Neuronal stem cell (in vitro differentiated cells): ENCODE data around the gene IFT81. TPM values are rescaled to one million over a fixed set of nuclear protein-coding genes. Genes with fewer than 3 reads are reported as not detected.
A peak's percentile ranks its signal among the peaks of the same experiment; 100 is the strongest.

Experiments used
- DNase-seq: peaks from one replicate; pipeline ENCODE4 v3.0.0-alpha.2; 2013; ENCODE audit warnings: low spot score
- H2AFZ ChIP-seq: one replicate; pipeline ENCODE4 v1.6.1; 2013; ENCODE audit warnings: mild to moderate bottlenecking, low read length, inconsistent platforms
- H2AK5ac ChIP-seq: 2 replicates; pipeline ENCODE4 v1.6.1; 2013; ENCODE audit warnings: low read depth, mild to moderate bottlenecking, inconsistent platforms, low read length, moderate library complexity, mixed read lengths
- H2BK120ac ChIP-seq: 2 replicates; pipeline ENCODE4 v1.6.1; 2013; ENCODE audit warnings: low read depth, mild to moderate bottlenecking, inconsistent platforms, low read length, moderate library complexity, mixed read lengths
- H2BK12ac ChIP-seq: one replicate; pipeline ENCODE4 v1.6.1; 2013; ENCODE audit warnings: low read length, inconsistent platforms
- H2BK15ac ChIP-seq: 2 replicates; pipeline ENCODE4 v1.6.1; 2013; ENCODE audit warnings: mild to moderate bottlenecking, low read length, inconsistent platforms, mixed read lengths
- H2BK5ac ChIP-seq: one replicate; pipeline ENCODE4 v1.6.1; 2013; ENCODE audit warnings: inconsistent platforms, mild to moderate bottlenecking, low read length, moderate library complexity
- H3K14ac ChIP-seq: one replicate; pipeline ENCODE4 v1.6.1; 2013; ENCODE audit warnings: low read length, inconsistent platforms
- H3K18ac ChIP-seq: 2 replicates; pipeline ENCODE4 v1.6.1; 2013; ENCODE audit warnings: low read length, inconsistent platforms
- H3K23ac ChIP-seq: 2 replicates; pipeline ENCODE4 v1.6.1; 2013; ENCODE audit warnings: low read depth, mild to moderate bottlenecking, mixed read lengths, low read length, inconsistent platforms; ENCODE audit not compliant: poor library complexity
- H3K27ac ChIP-seq: replicated peaks from 3 replicates; pipeline ENCODE4 v1.5.1; 2013; ENCODE audit warnings: low read length, inconsistent platforms
- H3K27me3 ChIP-seq, 3 experiments: 2 replicates each; pipeline ENCODE4 v1.6.1; 2013; ENCODE audit warnings: low read length in 3 of 3, mild to moderate bottlenecking in 2 of 3, inconsistent platforms in 1 of 3, low read depth in 1 of 3, mixed read lengths in 1 of 3, moderate library complexity in 1 of 3; ENCODE audit not compliant: control insufficient read depth in 3 of 3, insufficient read depth in 3 of 3
- H3K36me3 ChIP-seq, 2 donors: replicated peaks in 1 of 2; 2 replicates each; pipeline ENCODE4 v1.6.1; 2013; ENCODE audit warnings: low read length in 2 of 2; ENCODE audit not compliant: control insufficient read depth in 2 of 2, insufficient read depth in 2 of 2
- H3K4ac ChIP-seq: 2 replicates; pipeline ENCODE4 v1.6.1; 2013; ENCODE audit warnings: inconsistent platforms, mild to moderate bottlenecking, low read length, moderate library complexity
- H3K4me1 ChIP-seq, 2 donors: 1 replicate in 1 of 2; 2 replicates in 1 of 2; pipeline ENCODE4 v1.6.1; 2013; ENCODE audit warnings: low read length in 2 of 2, low read depth in 1 of 2; ENCODE audit not compliant: control insufficient read depth in 2 of 2, insufficient read depth in 1 of 2
- H3K4me2 ChIP-seq: one replicate; pipeline ENCODE4 v1.6.1; 2013; ENCODE audit warnings: mild to moderate bottlenecking, low read length, inconsistent platforms; ENCODE audit not compliant: insufficient read depth, poor library complexity, severe bottlenecking
- H3K4me3 ChIP-seq, 2 donors: 2 replicates each; pipeline ENCODE4 v1.5.1; 2013; ENCODE audit warnings: low read length in 2 of 2, mild to moderate bottlenecking in 2 of 2, inconsistent platforms in 1 of 2, moderate library complexity in 1 of 2
- H3K79me1 ChIP-seq: one replicate; pipeline ENCODE4 v1.6.1; 2013; ENCODE audit warnings: low read depth, mild to moderate bottlenecking, inconsistent platforms, low read length, moderate library complexity
- H3K9ac ChIP-seq: one replicate; pipeline ENCODE4 v1.6.1; 2013; ENCODE audit warnings: mild to moderate bottlenecking, low read depth, low read length, inconsistent platforms; ENCODE audit not compliant: poor library complexity
- H3K9me3 ChIP-seq, 2 donors: replicated peaks in 1 of 2; 2 replicates each; pipeline versions ENCODE3 to v1.6.1; 2013; ENCODE audit warnings: low read length in 2 of 2, mild to moderate bottlenecking in 2 of 2, inconsistent platforms in 1 of 2, low read depth in 1 of 2, mixed read lengths in 1 of 2, moderate library complexity in 1 of 2; ENCODE audit not compliant: control insufficient read depth in 2 of 2, insufficient read depth in 1 of 2
- H4K8ac ChIP-seq: one replicate; pipeline ENCODE4 v1.6.1; 2013; ENCODE audit warnings: low read depth, mild to moderate bottlenecking, inconsistent platforms, low read length, moderate library complexity
- H4K91ac ChIP-seq: one replicate; pipeline ENCODE4 v1.6.1; 2013; ENCODE audit warnings: low read length, low read depth, mild to moderate bottlenecking, inconsistent platforms; ENCODE audit not compliant: poor library complexity
- WGBS, 2 donors: extraction: QIAGEN DNeasy Blood & Tissue Kit; methylation state at CpG; one replicate each; pipeline ENCODE4 v1.1.7; 2013; ENCODE audit warnings: missing lambda C conversion rate in 2 of 2, mixed read lengths in 1 of 2; ENCODE audit not compliant: insufficient read length in 2 of 2, insufficient replicate concordance in 1 of 2; ENCODE audit errors: extremely low coverage in 2 of 2; 5-methylcytosine and 5-hydroxymethylcytosine counted together
- polyA plus RNA-seq, 2 experiments: library from polyadenylated mRNA; stranded (reverse); fragments of 200-250 nt; gene quantifications; one replicate each; pipeline ENCODE4 v1.2.3, GENCODE V29; 2013

Gene IFT81
- polyA plus RNA-seq (2013, experiment 1 of 2): 42.9 TPM
- 41.6 TPM for polyA plus RNA-seq (2013, experiment 2 of 2)

DNA sequence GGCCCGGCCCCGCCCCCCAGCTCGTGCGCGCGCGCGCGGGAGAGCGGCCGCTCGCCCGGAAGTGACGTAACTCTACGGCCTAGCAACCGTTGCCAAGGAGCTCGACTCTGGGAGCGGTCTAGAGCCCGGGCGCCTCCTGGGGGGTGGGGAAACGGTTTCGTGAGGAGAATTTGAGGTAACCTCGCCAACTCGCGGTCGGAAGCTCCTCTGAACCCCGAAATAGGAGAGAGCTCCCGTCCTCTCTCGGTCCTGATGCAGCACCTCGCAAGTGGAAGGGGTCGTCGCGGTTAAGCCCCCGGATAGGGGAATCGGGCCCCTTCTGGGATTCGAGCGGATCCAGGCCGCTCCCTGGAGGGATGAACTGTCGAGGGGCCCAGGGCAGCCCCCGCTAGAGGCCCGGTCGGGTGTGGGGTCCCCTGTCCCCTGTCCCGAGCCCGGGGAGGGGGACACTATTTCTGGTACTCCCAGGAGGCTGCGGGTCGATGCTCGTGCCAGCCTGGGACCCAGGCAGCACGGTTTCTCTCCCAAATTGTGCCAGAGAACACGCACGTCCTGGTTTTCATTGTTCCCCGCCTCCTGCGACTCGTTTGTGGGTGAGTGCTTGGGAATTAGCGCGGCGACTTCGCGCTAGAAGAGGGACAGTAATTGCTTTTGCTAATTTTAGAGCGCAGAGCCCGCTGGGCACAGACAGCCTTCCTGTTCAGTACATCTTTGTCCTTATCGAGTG is at the start of gene IFT81:
TSS of gene IFT81 (plus strand) at position 89 of the 727 bp plus-strand sequence. CDS start 3,024 bp downstream, outside the sequence.
- peak; percentile 94 for DNase-seq
- Histone ChIP-seq H3K4ac (no peak within 1 kb of the TSS), H2BK12ac (no peak within 1 kb of the TSS), H2BK15ac (no peak within 1 kb of the TSS), H3K36me3 (peaks cover 9 to 29% of the 10 kb centered on the region in 2 donors), H3K4me2 (peak within 1 kb of the TSS; percentile 45), H3K9ac (peak within 1 kb of the TSS; percentile 87), H3K4me3 (peak within 1 kb of the TSS; percentile 89 to 98), H3K14ac (peak within 1 kb of the TSS; percentile 84), H2AFZ (peak within 1 kb of the TSS; percentile 94), H2AK5ac (peak within 1 kb of the TSS; percentile 79), H3K79me1 (no peaks in the 10 kb centered on the region), H3K23ac (peak within 1 kb of the TSS; percentile 16), H2BK120ac (peak within 1 kb of the TSS; percentile 82), H3K27me3 (peaks cover 0 to 24% (median 0%) of the 10 kb centered on the region in 3 experiments), H4K91ac (no peak within 1 kb of the TSS), H3K18ac (peak within 1 kb of the TSS; percentile 99), H4K8ac (no peak within 1 kb of the TSS), H3K27ac (peak within 1 kb of the TSS; percentile 65), H2BK5ac (peak within 1 kb of the TSS; percentile 87), H3K9me3 (no peaks in the 10 kb centered on the region), H3K4me1 (peaks cover 4 to 5% of the 10 kb centered on the region in 2 donors)
- WGBS, 2 donors: no CpG with 5 or more reads among the region's 61 CpGs

GRCh38 chr12:110075880-110076279 is 48.3 kb upstream of the IFT81 start:
- no CpG with 5 or more reads among the region's 1 CpG for WGBS, 2 donors
- no peaks in the 10 kb centered on the region for H3K79me1 ChIP-seq

DNA sequence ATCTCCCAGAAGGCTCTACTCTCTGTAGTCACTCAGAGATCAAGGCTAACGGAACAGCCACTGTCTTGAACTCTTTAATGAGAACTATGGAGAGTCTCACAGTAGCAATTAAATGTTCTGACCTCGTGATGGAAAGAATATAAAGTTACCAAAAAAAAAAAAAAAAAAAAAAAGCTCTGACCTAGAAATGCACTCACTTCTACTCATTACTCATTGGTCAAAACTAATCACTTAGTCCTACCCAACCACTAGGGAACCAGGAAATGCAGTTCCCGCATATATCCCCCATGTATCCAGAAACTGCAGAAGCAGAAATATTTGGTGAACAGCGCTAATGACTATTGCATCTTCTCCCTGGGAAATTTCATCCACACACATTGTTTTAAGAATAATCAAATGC is 46.4 kb upstream of the IFT81 start:
- H4K8ac ChIP-seq: no peak overlapping the region
- H3K14ac ChIP-seq: no peak overlapping the region

More at GRCh38 chr12:110075880-110076279, 48.3 kb upstream of the IFT81 start:
- Histone ChIP-seq H3K14ac (no peak overlapping the region), H2AFZ (no peak overlapping the region), H2BK5ac (no peak overlapping the region), H3K18ac (no peak overlapping the region), H3K36me3 (no peaks in the 10 kb centered on the region), H3K27me3 (peaks cover 0 to 3% (median 0%) of the 10 kb centered on the region in 3 experiments), H3K27ac (no peak overlapping the region), H3K4me1 (peaks cover 0 to 1% of the 10 kb centered on the region in 2 donors), H3K4me2 (no peak overlapping the region), H4K8ac (no peak overlapping the region), H2AK5ac (no peak overlapping the region), H3K9ac (no peak overlapping the region), H2BK12ac (no peak overlapping the region), H3K9me3 (no peaks in the 10 kb centered on the region), H3K4me3 (no peak overlapping the region), H3K23ac (no peak overlapping the region), H4K91ac (no peak overlapping the region), H3K4ac (no peak overlapping the region), H2BK15ac (no peak overlapping the region), H2BK120ac (no peak overlapping the region)
- no peak for DNase-seq

More for the DNA sequence above, 46.4 kb upstream of the IFT81 start:
- Histone ChIP-seq H3K23ac (no peak overlapping the region), H2BK15ac (no peak overlapping the region), H3K27ac (no peak overlapping the region), H3K9ac (no peak overlapping the region), H2AFZ (no peak overlapping the region), H3K4ac (no peak overlapping the region), H3K9me3 (no peaks in the 10 kb centered on the region), H3K4me3 (no peak overlapping the region), H4K91ac (no peak overlapping the region), H2AK5ac (no peak overlapping the region), H3K79me1 (no peaks in the 10 kb centered on the region), H3K18ac (no peak overlapping the region), H2BK120ac (no peak overlapping the region), H3K27me3 (peaks cover 0 to 3% (median 0%) of the 10 kb centered on the region in 3 experiments), H2BK5ac (no peak overlapping the region), H2BK12ac (no peak overlapping the region), H3K4me1 (peaks cover 0 to 1% of the 10 kb centered on the region in 2 donors), H3K4me2 (no peak overlapping the region), H3K36me3 (no peaks in the 10 kb centered on the region)
- no peak for DNase-seq
- no CpG with 5 or more reads among the region's 4 CpGs for WGBS, 2 donors
